MM.1S (cell line): ENCODE data around the gene PFDN1.

Experiments used
- EZH2 ChIP-seq: fragments of 300-600 bp; sonication (generic); optimal IDR thresholded peaks from 2 replicates; pipeline ENCODE3; 2017; ENCODE audit warnings: low read depth, mild to moderate bottlenecking, antibody characterized with exemption, low read length, mixed read lengths
- EZH2phosphoT487 ChIP-seq: fragments of 300-600 bp; sonication (generic); IDR thresholded peaks from 2 replicates; pipeline ENCODE4 v1.6.1; 2018; ENCODE audit warnings: antibody characterized with exemption, low read length
- TF ChIP-seq, protein P1 (sequence below): fragments of 300-600 bp; sonication (generic); IDR thresholded peaks from 2 replicates; pipeline ENCODE4 v1.5.1; 2016; ENCODE audit warnings: antibody characterized with exemption, low read length, mixed read lengths

DNA sequence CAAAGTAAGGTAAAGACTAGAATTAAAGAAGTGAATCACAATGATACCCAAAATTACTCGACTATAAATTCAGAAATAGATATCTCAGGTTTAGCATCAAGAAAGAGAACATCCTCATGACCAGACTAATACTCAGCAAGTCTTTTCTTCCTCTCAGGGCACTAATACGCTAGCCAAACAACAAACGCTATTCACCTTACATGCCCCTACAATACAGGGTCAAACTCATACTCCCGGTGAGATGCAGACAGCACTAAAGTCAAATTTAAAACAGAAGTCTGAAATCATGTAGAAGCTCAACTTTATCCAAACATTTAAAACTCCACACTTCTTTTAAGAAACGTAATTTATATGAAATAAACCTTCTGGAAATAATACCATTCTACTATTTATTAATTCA is 5.6 kb downstream of the PFDN1 start:
- TF ChIP-seq, protein P1, sequence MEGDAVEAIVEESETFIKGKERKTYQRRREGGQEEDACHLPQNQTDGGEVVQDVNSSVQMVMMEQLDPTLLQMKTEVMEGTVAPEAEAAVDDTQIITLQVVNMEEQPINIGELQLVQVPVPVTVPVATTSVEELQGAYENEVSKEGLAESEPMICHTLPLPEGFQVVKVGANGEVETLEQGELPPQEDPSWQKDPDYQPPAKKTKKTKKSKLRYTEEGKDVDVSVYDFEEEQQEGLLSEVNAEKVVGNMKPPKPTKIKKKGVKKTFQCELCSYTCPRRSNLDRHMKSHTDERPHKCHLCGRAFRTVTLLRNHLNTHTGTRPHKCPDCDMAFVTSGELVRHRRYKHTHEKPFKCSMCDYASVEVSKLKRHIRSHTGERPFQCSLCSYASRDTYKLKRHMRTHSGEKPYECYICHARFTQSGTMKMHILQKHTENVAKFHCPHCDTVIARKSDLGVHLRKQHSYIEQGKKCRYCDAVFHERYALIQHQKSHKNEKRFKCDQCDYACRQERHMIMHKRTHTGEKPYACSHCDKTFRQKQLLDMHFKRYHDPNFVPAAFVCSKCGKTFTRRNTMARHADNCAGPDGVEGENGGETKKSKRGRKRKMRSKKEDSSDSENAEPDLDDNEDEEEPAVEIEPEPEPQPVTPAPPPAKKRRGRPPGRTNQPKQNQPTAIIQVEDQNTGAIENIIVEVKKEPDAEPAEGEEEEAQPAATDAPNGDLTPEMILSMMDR, result no peak
- no peak for TF ChIP-seq EZH2
- TF ChIP-seq EZH2phosphoT487, result no peak
